ENCODE results near the gene SLC35A5.
"Not testable (repeated sequence)": the region's sequence is repeated elsewhere in the genome, so short reads cannot be mapped to it uniquely, and the experiment has no call there.

SLC35A5 gene, protein sequence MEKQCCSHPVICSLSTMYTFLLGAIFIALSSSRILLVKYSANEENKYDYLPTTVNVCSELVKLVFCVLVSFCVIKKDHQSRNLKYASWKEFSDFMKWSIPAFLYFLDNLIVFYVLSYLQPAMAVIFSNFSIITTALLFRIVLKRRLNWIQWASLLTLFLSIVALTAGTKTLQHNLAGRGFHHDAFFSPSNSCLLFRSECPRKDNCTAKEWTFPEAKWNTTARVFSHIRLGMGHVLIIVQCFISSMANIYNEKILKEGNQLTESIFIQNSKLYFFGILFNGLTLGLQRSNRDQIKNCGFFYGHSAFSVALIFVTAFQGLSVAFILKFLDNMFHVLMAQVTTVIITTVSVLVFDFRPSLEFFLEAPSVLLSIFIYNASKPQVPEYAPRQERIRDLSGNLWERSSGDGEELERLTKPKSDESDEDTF

DNA sequence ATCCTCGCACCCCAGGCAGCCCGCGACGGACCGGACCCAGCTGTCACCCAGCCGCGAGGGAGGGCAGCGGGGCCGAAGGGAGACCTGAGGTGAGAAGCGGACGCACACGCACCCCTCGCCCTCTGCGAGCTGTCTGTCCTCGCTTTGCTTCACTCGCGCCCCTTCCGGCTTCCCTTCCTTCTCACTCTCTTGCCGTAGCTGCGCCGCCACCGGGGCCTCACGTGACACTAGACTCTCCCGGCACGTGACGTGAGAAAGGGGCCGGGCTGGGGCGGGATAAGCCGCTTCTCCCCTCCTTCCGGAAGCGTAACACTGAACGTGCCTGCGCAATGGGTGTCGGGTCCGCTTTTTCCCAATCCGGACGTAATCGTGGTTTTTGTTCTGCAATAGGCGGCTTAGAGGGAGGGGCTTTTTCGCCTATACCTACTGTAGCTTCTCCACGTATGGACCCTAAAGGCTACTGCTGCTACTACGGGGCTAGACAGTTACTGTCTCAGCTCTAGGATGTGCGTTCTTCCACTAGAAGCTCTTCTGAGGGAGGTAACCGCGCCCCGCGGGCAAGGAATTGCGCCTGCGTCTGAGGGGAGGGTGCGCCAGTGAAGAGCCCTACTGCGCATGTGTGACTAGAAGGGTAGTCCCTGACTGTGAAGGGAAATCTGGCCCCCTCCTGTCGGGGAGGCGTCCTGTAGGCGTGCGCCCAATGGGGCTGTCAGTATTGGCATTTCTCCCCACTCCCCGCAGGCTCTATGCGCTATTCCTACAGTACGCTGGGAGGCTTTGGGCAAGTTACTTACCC, at the start of gene SLC35A5, which contains the start of gene ATG3:
TSS of gene SLC35A5 (plus strand) at position 312 of the 796 bp plus-strand sequence. CDS start 1,359 bp downstream, outside the sequence.
TSS of gene ATG3 (minus strand) at position 229 of the 796 bp plus-strand sequence. CDS start 434 bp downstream, outside the sequence.
- peak; percentile 95 for DNase-seq (ENCODE audit: low read depth)

DNA sequence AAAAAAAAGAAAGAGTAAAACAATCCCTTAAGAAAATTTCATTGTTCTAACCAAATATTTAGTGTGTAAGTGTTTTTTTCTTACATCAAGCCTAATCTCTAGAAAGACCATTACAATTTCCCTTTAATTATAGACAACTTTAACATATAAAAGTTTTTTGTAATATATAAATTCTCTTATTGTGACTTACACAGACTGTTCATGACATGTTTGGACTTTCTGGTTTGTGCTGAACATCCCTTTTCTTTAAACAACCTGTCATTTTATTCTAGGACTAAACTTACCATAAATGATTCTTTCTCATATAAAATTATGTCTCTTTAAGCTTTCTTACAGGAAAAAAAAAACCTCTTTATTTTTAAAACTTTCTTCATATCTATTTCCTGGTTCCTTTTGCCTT, 49.5 kb upstream of the SLC35A5 start:
- DNase-seq (ENCODE audit: low read depth): no peak

DNA sequence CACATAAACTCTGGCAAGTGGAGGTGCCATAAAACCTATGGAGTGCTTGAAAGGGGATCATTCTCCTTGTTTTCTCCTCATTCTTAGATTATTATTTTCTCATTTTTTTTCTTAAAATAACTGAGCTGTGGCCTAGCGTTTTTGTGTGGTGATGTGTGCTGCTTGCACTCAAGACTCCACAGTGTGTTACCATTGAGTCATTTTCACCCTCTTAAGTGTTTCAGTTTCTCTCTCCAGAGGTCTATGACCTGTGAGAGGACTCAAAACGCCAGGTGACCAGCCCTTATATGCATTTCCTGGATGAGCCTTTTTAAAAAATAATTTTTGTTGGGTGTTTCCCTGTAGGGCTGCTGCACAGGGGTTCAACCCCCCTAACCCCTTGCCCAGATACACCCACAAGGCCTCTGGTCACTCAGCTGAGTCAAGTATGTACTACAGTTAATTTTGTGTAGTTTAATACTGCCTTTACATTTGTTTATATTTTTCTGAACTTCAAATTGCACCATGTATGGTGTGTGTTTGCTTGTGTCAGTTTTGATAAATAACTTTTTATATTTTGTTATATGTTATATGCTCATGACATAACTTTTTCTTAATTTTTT, 47.2 kb upstream of the SLC35A5 start:
- DNase-seq (ENCODE audit: low read depth): no peak

DNA sequence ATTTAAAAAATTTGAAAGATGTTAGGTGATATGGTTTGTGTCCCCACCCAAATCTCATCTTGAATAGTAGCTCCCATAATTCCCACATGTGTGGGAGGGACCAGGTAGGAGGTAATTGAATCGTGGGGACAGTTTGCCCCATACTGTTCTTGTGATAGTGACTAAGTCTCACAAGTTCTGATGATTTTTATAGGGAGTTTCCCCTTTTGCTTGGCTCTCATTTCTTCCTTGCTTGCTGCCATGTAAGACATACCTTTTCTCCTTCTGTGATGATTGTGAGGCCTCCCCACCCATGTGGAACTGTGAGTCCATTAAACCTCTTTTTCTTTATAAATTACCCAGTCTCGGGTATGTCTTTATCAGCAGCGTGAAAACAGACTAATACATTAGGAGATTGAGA, 42.9 kb upstream of the SLC35A5 start:
- DNase-seq (ENCODE audit: low read depth): not testable (repeated sequence)

DNA sequence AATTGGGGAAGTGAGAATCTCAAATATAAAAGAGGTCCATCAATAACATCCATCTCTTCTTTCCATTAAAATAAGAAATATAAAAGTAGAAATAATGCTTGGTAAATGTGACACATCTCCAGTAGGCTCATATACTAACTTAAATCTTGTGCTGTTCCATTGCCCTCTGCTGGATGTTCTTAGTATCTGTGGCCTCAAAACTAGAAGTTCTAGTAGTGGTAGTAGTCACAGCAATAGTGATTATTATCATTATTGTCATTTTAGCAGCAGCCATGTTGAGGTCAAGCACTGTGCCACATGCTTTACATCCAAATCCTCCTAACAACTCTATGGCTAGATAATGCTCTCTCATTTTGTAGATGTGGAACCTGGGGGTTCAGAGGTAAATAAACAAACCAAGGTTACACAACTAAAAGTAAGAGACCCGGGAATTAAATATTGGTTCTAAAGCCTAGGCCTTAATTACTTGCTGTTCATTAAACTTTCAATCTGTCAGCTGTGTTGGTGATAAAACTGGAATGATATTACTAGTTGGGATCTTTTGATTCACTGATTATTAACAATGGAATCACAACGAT, 42.3 kb upstream of the SLC35A5 start:
- no peak for DNase-seq (ENCODE audit: low read depth)

DNA sequence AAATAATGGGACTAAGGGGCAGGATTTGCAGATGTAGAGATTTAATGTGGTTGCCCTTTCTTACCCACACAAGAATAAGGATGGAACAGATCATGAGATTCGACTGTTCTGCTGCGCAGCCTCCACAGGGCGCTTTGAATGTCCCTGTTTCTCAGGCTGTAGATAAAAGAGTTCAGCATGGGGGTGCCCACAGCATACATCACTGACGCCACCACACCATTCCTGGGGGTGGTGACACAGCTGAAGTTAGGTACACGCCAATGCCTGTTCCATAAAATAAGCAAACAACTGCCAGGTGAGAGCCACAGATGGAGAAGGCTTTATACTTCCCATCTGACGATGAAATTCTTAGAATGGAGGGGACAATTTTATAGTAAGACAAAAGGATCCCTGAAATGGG, 37.7 kb upstream of the SLC35A5 start:
- DNase-seq (ENCODE audit: low read depth): not testable (repeated sequence)

DNA sequence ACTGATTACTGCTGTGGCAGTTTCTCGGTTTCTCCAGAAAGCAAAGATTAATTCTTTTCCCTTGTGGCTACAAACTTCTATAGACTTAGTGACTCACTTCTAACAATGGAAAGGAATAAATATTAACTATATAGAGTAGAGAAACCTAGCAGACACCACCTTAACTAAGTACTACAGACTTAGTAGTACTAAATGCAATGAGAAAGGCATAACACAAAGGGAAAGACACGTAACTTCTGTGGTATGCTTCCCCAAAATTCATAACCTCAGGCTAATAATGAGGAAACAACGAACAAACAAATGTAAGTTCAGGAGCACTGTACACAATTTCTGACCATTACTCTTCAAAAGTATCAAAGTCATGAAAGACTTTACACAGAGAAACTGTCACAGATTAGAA, 31.3 kb upstream of the SLC35A5 start:
- DNase-seq (ENCODE audit: low read depth): no peak

DNA sequence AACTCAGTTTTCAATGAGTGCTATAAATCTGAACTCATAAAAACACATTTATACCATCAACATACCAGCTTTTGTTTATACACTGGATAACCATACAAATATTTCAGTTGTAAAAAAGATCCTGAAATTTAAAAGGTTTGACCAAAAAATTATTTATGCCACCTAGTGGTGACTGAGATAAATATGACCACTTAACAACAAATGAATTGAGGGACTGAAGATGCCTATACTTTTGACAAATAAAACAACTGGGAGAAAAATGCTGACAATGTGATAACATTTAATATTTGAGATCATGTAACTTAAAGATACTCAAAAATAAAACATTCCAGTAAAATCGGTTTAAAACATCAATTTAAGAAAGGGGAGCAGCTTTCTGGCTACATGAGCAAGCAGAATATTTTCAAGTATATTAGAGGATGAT, 30.5 kb upstream of the SLC35A5 start:
- DNase-seq (ENCODE audit: low read depth): no peak

DNA sequence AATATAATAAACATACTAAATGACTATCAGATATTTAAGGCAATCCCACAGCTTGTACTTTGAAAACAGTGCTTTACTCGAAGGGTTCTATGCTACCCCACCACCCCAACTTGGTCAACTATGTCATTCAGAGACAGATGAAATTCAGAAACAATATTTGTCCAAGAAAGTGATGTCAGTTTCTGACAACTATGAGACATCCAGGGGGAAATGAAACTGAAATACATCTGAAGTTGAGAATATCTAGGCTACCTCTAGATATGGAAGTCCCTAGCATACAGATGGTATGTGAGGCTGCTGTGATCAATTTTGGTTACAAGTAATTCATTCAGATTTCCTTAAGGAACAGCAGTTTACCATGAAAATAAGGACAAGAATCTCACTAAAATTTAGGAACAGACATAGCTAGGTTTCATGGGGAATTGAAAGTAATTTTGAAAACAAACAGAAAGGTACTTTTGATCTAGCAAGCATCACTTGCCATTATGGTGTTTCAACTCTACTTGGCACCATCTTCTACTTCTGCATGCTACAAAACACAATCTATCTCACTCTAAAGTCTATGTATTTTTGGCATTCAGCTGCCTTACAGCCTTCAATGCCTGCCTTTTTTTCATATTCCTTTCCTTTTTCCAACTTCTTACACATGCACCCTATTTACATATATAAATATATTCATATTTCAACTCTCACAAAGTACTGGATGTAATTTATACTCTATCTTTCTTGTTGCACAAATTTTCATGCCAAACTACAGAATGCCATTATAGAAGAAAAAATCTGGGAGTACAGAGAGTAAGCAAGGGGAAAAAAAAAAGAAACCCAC, 21.8 kb upstream of the SLC35A5 start:
- DNase-seq (ENCODE audit: low read depth): no peak

DNA sequence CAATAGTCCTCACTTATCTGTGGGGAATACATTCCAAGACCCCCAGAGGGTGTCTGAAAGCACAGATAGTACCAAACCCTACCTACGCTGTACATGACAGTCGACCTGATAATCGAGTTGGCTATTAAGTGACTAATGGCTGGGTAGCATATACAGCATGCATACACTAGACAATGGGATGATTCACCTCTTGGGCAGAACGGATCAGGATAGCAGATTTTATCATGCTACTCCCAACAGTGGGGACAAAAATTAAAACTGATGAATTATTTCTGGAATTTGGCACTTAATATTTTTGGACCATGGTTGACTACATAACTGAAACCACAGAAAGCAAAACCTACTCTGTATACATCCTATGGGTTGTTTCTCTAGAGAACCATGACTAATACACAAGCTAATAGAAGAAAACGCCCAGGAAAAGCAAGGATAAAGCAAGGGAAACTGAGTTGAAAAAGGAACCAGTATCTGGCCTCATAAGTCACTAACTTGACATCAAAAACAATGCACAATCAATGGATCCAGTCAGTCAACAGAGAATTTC, 15.6 kb upstream of the SLC35A5 start:
- DNase-seq (ENCODE audit: low read depth): no peak

DNA sequence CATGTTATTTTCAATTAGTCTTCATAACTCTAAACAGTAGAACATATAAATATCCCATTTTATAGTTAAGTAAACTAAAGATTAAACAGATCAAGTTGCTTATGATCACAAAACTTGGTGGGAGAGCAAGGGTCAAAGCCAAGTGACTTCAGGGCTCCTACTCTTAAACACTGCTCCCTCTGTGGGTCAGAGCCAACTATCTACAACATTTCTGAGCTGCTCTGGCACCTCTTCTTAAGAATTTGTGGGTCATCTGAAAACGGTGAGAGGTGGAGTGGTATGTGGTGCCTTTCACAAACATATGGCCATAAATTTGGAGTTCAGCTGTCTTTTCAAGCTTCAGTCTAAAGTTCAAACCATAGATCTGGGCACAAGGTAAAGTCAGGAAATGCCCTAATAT, 11.0 kb upstream of the SLC35A5 start:
- DNase-seq (ENCODE audit: low read depth): no peak

DNA sequence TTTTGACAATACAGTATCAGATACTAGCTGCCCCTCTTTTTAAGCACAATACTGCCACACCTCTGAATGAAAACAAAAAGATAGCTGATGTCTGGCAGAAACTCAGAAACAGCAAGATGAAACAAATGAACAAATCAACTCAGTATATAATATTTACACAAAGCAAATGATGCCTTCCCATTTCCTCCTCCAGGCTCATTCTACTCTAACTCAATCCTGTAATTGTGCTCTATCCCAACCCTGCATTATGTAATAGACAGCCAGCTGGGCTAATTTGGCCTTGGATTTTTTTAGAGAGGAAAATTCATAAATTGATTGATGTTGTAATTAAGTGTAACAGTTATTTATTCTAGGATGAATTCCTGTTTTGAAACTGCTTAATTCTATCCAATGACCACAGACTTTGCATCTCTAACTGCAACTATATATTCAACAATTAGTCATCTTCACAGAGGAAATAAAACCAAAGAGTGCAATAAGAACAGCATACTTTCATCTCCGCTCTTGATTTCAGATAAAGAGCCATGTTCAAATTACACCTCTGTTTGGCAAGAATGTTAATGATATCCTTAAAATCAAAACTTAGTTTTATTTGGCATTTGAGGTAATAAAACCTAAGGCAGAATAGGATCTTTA, 6.2 kb upstream of the SLC35A5 start:
- DNase-seq (ENCODE audit: low read depth): no peak

DNA sequence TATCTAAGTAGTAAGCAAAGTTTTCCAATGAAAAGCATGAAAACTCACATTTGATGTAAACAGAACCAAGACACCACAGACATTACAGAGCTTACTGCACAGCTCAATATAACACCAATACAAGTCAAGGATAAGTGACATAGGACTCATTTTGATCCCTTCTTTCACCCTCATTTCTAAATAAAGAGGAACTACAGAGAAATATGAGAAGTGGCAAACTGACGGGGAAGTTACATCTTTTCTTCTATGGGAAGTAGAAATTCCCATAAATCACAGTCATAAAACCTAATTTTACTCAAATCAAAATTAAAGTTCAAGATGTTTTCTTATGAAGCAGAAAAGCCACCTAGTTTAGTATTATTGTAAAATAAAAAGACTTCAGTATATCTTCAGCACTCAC, 3.9 kb upstream of the SLC35A5 start:
- DNase-seq (ENCODE audit: low read depth): no peak

DNA sequence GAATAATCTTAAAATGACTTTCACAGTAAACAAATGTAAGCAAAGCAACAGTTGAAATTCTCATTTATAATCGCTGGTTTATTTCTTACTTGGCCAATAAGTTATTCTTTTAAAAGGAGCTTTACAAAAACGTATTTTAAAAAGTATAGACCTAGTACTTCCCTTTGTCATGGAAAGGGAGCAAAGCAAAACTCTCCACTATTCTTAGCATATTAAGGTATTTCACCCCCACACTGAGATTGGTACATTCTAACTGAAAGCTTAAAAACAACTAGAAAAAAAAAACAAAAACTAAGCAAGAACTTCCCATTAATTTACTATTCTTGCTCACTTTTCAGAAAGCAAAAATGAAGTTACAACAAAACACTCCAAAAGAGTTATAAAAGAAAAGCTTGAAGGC, 1.5 kb upstream of the SLC35A5 start:
- no peak for DNase-seq (ENCODE audit: low read depth)

DNA sequence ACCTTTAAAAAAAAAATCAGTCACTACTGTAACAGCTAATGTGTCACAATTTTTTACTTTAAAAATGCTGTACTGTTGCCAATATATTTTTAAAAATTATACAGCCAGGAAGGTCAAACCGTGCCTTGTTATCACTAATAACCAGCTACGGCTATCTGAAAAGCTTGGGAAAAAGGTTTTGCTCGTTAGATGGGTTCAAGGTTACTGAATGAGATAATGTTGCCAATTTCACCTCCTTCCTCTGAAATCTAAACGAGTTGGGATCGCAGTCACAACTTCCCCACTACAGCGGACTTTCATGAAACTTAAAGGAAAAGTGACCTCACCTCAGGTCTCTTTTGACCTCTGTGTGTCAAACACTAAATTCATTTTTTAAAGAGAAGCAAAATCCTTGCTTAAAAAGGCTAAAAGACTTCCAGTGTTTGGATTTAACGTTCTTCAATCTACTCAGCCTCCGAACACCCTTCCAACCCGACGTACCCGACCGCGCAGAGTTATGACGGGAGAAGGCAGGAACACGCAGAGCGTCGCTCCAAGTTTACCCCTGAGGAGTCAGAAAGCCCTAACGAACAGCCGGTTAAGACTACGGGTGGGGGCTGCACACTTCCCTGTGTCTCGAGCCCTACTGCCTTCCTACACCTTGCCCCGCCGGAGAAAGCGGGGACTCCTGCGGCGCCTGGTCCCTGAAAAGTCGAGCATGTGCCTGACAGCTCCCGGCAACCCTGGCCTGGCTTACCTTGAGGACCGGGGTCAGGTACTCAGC, 943 bp upstream of the SLC35A5 start:
- DNase-seq (ENCODE audit: low read depth): peak; percentile 60

DNA sequence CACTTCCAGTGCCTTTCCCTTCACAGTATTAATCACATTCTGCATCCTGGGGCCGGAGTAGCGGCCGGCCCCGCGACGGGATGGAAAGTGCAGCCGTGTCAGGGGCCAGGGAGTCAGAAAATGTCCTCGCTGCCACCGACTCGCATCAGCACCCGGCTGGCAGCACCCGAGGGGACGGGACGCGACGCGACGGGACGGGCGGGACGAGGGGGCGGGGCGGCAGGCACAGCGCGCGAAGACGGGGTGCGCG, 436 bp upstream of the SLC35A5 start:
- DNase-seq (ENCODE audit: low read depth): peak; percentile 63

DNA sequence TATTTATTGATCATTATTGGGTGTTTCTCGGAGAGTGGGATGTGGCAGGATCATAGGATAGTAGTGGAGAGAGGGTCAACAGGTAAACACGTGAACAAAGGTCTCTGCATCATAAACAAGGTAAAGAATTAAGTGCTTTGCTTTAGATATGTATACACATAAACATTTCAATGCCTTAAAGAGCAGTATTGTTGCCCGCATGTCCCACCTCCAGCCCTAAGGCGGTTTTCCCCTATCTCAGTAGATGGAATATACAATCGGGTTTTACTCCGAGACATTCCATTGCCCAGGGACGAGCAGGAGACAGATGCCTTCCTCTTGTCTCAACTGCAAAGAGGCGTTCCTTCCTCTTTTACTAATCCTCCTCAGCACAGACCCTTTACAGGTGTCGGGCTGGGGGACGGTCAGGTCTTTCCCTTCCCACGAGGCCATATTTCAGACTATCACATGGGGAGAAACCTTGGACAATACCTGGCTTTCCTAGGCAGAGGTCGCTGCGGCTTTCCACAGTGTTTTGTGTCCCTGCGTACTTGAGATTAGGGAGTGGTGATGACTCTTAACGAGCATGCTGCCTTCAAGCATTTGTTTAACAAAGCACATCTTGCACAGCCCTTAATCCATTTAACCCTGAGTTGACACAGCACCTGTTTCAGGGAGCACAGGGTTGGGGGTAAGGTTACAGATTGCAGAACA, 2.5 kb downstream of the SLC35A5 start:
- not testable (repeated sequence) for DNase-seq (ENCODE audit: low read depth)

DNA sequence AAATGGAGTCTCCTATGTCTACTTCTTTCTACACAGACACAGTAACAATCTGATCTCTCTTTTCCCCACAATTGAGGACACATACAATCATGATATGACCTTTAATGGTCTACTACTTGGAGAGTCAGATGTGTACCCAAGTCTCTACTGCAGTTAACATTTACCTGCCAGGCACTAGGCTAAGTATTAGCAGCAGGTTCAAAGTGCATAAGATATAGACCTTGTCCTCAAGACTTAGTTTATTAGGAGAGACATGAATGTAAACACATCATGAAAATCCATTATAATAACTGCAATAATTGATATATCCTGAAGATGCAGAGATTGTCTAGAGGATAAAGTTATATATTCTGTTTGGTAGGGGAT, 3.1 kb downstream of the SLC35A5 start:
- DNase-seq (ENCODE audit: low read depth): no peak

DNA sequence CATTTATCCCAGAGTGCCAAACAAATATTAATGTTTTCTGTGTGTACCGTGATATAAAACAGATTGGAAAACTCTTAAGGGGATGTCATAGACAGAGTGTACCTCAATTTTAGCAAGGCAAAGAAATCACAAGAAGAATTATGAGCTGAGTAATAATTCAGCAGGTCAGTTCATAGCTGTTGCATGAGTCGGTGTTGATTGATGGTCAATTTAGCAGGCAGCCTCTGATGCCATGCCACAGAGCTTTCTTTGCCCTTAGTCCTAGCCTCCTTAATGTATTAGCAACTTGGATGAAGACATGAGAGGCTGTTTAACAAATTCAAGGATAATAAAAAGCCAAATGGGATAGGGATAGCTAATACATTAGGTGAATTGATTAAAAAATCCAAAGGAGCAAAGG, 6.8 kb downstream of the SLC35A5 start:
- DNase-seq (ENCODE audit: low read depth): no peak

DNA sequence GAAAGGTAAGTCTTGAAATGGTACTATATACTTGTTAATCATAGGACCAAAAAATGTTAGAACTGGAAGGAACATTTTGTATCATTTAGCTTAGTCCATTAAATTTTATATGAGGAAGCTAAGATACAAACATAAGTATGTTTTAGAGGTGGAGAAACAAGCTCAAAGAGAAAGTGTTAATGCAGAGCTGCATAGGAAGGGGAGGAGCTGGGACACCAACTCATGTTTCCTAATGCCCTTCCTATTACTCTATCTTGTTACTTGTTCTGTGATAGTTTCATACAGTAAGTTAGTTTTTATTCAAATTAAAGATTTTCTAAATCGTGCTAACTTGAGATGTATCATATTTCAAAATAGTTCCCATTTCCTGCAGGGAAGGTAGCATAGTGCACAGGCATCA, 7.4 kb downstream of the SLC35A5 start:
- DNase-seq (ENCODE audit: low read depth): no peak
